Prostate gland (tissue), 2 donors: ENCODE data around the gene HPN. TPM values are rescaled to one million over a fixed set of nuclear protein-coding genes. Genes with fewer than 3 reads are reported as not detected.
A peak's percentile ranks its signal among the peaks of the same experiment; 100 is the strongest.
"Not testable (repeated sequence)": the region's sequence is repeated elsewhere in the genome, so short reads cannot be mapped to it uniquely, and the experiment has no call there.

Experiments used
- DNase-seq: peaks from one replicate; pipeline ENCODE4 v3.0.0-alpha.2; 2019; ENCODE audit warnings: low spot score
- H3K27ac ChIP-seq, 2 donors: fragments of 200-600 bp; sonication (generic); 2 replicates each; pipeline ENCODE4 v1.5.1; 2017 to 2019
- H3K27me3 ChIP-seq: fragments of 200-600 bp; sonication (generic); replicated peaks from 2 replicates; pipeline ENCODE4 v1.5.1; 2019; ENCODE audit not compliant: insufficient read depth
- H3K36me3 ChIP-seq, 2 donors: fragments of 200-600 bp; sonication (generic); 1 replicate in 1 of 2; 2 replicates in 1 of 2; pipeline versions ENCODE4 v1.5.1 to v1.8.1; 2017 to 2019
- H3K4me1 ChIP-seq: fragments of 200-600 bp; sonication (generic); replicated peaks from 2 replicates; pipeline ENCODE4 v1.5.1; 2019
- H3K4me3 ChIP-seq, 2 donors: fragments of 200-600 bp; sonication (generic); 2 replicates each; pipeline ENCODE4 v1.5.1; 2017 to 2019
- H3K9me3 ChIP-seq: fragments of 200-600 bp; sonication (generic); 2 replicates; pipeline ENCODE4 v1.5.1; 2017
- POLR2A ChIP-seq: fragments of 450-650 bp; IDR thresholded peaks from one replicate; pipeline ENCODE4 v1.6.1; 2016; ENCODE audit warnings: antibody characterized with exemption, mild to moderate bottlenecking
- POLR2AphosphoS5 ChIP-seq: sonication (generic); formaldehyde crosslinking; IDR thresholded peaks from one replicate; pipeline ENCODE4 v1.6.1; 2017; ENCODE audit warnings: antibody characterized with exemption
- WGBS: methylation state at CpG from one replicate; pipeline ENCODE4 v1.1.5; 2018; 5-methylcytosine and 5-hydroxymethylcytosine counted together
- intact Hi-C: fragments of 100-400 bp; cut with DNase I; formaldehyde crosslinking; loops from one replicate; pipeline ENCODE4 v1.14.2; 2022
- total RNA-seq, 2 donors: library from RNA; depleted of rRNA; stranded (reverse); fragments of >200 nt; gene quantifications; one replicate each; pipeline ENCODE4 v1.1.0, GENCODE V29; 2016
- TF ChIP-seq, protein P1 (sequence below), 4 experiments: fragments of 200-600 bp in 2 of 4; fragments of 450-650 bp in 2 of 4; sonication (generic) in 2 of 4; IDR thresholded peaks; 1 replicate in 3 of 4; 2 replicates in 1 of 4; pipeline ENCODE4 v1.5.1; 2016 to 2019; ENCODE audit warnings: antibody characterized with exemption in 4 of 4, mild to moderate bottlenecking in 2 of 4, moderate library complexity in 2 of 4

HPN gene
- total RNA-seq, 2 donors from 2014 or later = 14.8 to 22.6 TPM

DNA sequence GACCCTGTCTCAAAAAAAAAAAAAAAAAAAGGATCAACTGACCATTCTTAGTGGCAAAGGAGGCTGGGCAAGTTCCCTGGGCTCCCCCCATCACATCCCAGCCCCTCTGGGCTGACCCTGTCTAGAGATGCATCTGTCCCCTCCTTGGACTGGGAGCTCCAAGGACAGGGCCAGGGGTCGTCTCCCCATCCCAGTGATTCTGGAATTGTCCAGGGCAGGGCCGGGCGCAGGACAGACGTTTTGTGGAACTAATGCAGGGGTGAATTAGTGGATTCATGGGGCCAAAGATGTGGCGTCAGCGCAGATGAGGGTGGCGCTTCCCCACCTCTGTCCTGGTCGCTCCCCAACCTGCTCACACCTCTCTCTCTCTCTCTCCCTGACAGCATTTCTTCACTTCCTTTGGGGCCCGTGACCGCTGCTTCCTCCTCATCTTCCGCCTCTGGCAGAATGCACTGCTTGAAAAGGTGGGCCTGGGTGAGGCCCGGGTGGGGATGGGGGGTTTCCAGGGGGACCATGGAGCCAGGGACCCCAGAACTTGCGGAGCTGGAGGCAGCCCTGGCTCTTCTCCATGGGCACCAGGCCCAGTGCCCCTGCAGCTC is 30.3 kb upstream of the HPN start:
- TF ChIP-seq POLR2AphosphoS5 (no peak), POLR2A (no peak)
- peaks cover 4% of the 10 kb centered on the region for H3K4me1 ChIP-seq
- WGBS = 79% methylated on average over 13 of the region's 13 CpGs
- H3K36me3 ChIP-seq = peaks cover 4 to 9% of the 10 kb centered on the region in 2 donors
- no peak overlapping the region for H3K27ac ChIP-seq
- no peaks in the 10 kb centered on the region for H3K27me3 ChIP-seq
- DNase-seq = no peak
- intact Hi-C loops = no loop called here
- H3K9me3 ChIP-seq = no peaks in the 10 kb centered on the region
- H3K4me3 ChIP-seq = no peak overlapping the region

DNA sequence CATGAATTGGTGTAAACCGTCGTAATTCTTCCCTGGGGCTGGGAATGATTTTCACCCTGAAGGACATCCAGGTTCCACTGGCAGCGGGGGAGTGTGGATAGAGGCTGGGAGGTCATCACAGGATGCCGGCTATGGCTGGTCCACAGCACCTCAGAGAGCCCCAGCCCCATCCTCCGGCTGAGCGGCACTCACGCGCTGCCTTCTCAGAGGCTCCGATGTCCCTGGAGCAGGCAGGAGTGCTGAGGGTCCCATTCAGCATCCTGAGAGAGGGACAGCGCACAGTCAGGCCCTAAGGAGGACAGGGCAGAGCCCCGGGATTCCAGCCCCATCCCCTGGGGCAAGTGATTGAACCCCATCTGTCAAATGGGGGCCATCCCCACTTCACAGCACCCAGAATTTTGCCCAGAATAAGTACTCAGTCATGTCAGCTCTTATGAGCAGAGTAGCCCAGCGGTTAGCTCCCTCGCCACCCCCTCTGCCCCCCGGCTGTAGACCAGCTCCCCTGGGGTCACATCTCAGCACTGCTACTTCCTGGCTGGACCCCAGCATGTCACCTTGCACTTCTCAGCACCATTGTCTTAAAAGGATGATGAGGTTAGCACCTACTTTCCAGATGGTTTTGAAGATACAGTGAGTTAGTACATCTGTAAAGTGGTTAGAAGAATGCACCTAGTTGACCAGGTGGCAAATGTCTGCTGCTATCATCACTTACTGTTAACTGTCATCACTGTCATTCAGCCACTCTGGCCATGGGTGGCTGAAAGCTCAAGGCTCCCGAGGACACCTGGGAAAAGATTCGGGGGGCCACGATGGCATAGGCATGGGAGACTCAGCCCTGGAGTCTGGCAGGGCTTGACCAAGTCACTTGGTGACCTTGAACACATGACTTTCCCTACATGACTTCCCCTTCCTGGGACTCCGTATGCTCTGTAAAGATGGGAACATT is 29.5 kb upstream of the HPN start:
- intact Hi-C loops = loop anchor here (2.0 kb wide), 1 partner anchor 39 kb away; no protein-coding TSS in a partner anchor
- TF ChIP-seq, protein P1, sequence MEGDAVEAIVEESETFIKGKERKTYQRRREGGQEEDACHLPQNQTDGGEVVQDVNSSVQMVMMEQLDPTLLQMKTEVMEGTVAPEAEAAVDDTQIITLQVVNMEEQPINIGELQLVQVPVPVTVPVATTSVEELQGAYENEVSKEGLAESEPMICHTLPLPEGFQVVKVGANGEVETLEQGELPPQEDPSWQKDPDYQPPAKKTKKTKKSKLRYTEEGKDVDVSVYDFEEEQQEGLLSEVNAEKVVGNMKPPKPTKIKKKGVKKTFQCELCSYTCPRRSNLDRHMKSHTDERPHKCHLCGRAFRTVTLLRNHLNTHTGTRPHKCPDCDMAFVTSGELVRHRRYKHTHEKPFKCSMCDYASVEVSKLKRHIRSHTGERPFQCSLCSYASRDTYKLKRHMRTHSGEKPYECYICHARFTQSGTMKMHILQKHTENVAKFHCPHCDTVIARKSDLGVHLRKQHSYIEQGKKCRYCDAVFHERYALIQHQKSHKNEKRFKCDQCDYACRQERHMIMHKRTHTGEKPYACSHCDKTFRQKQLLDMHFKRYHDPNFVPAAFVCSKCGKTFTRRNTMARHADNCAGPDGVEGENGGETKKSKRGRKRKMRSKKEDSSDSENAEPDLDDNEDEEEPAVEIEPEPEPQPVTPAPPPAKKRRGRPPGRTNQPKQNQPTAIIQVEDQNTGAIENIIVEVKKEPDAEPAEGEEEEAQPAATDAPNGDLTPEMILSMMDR (IDR thresholded peaks at IDR 0.05) = no peak
- TF ChIP-seq POLR2A (no peak), POLR2AphosphoS5 (no peak)
- Histone ChIP-seq H3K36me3 (peaks cover 4 to 9% of the 10 kb centered on the region in 2 donors), H3K4me3 (no peak overlapping the region), H3K9me3 (no peaks in the 10 kb centered on the region), H3K27me3 (no peaks in the 10 kb centered on the region), H3K27ac (no peak overlapping the region), H3K4me1 (no peaks in the 10 kb centered on the region)
- WGBS = 89% methylated on average over 18 of the region's 18 CpGs
- no peak for DNase-seq

DNA sequence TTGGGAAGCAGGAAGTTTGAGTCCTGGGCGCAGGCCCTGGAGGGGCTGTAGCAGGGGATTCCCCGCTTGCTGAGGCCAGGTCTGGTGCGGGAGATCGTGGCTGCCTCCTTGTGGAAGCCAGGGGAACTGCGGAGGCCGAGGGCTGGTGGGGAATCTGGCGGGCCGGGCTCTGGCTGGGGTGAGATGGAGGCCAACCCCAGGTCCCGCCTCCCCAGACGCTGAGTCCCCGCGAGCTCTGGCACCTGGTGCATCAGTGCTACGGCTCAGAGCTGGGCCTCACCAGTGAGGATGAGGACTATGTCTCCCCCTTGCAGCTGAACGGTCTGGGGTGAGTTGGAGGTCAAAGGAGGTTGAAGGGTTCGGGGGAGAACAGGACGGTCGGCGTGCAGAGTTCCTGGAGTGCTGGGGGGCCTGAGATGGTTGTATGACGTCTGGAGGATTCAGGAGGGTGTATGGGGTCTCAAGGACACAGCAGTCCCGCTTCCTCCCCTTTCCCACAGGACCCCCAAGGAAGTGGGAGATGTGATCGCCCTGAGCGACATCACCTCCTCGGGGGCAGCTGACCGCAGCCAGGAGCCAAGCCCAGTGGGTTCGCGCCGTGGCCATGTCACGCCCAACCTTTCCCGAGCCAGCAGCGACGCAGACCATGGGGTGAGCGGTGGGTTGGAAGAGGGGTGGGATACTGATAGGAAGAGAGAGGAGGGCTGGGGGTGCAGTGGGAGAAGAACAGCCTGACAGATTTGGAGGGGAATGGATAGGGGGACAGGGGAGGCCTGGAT is 28.3 kb upstream of the HPN start:
- TF ChIP-seq POLR2A = no peak
- TF ChIP-seq, protein P1 (IDR thresholded peaks at IDR 0.05) = peak; percentile 93 to 98 (median 96)
- peak; percentile 68 for TF ChIP-seq POLR2AphosphoS5
- Histone ChIP-seq H3K36me3 (peaks cover 9 to 11% of the 10 kb centered on the region in 2 donors), H3K9me3 (no peaks in the 10 kb centered on the region), H3K4me3 (no peak overlapping the region), H3K27ac (no peak overlapping the region), H3K4me1 (no peaks in the 10 kb centered on the region), H3K27me3 (no peaks in the 10 kb centered on the region)
- intact Hi-C loops = loop anchor here (2.0 kb wide), 1 partner anchor 40 kb away; no protein-coding TSS in a partner anchor
- DNase-seq = peak; percentile 64
- WGBS = 51% methylated on average over 31 of the region's 32 CpGs

DNA sequence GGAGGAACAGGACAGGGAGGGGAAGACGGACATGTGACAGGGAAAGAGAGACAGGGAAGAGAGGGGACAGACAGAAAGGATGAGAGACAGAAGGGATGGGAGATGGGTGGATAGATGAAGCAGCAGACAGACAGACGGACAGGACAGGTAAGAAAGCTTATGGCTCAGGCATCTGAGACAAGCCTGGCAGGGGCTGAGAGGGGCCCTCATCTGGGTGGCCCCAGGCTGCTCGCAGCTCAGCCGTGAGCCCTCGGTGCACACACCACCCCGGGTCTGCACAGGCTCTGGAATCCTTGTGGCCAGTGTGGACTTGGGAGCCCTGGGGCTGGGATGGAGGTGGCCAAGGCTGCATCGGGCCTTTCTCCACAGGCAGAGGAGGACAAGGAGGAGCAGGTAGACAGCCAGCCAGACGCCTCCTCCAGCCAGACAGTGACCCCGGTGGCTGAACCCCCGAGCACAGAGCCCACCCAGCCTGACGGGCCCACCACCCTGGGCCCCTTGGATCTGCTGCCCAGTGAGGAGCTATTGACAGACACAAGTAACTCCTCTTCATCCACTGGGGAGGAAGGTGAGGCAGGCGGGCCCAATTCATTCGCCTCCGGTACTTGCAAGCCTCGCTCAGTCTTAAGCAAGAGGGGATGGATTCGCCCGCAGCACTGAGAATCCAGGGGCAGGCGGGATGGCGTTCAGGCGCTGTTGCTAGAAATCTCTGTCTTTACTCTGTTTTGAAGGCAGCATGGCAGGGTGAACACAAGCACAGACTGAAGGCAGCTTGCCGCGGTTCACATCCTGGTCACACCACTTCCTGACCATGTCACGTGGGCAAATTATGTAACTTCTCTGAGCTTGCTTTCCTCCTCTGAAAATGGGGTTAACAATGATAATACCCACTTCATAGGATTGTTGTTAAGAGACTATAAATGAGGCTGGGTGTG is 27.4 kb upstream of the HPN start:
- intact Hi-C loops = loop anchor here (2.0 kb wide), 1 partner anchor 41 kb away; no protein-coding TSS in a partner anchor
- Histone ChIP-seq H3K4me3 (no peak overlapping the region), H3K27ac (no peak overlapping the region), H3K36me3 (peaks cover 11 to 13% of the 10 kb centered on the region in 2 donors), H3K4me1 (no peaks in the 10 kb centered on the region), H3K9me3 (no peaks in the 10 kb centered on the region), H3K27me3 (no peaks in the 10 kb centered on the region)
- no peak for TF ChIP-seq POLR2A
- TF ChIP-seq POLR2AphosphoS5 = no peak
- TF ChIP-seq, protein P1 (IDR thresholded peaks at IDR 0.05) = no peak
- DNase-seq = no peak
- 84% methylated on average over 23 of the region's 23 CpGs for WGBS

DNA sequence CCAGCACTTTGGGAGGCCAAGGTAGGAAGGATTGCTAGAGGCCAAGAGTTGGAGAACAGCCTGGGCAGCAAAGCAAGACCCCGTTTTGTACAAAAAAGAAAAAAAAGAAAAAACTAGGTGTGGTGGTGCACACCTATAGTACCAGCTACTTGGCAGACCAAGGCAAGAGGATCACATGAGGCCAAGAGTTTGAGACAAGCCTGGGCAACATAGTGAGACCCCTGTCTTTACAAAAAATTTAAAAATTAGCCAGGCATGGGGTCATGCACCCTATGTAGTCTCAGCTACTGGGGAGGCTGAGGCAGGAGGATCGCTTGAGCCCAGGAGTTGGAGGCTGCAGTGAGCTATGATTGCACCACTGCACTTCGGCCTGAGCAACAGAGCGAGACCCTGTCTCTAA is 26.7 kb upstream of the HPN start:
- H3K4me3 ChIP-seq, DNase-seq, intact Hi-C loops, H3K9me3 ChIP-seq, H3K27me3 ChIP-seq, H3K4me1 ChIP-seq, H3K27ac ChIP-seq: not testable (repeated sequence)
- H3K36me3 ChIP-seq = peaks cover 11 to 19% of the 10 kb centered on the region in 2 donors
- WGBS = 87% methylated on average over 4 of the region's 4 CpGs
